HG03139 (cell line): ENCODE results near the gene EML6.

Experiments used
- ATAC-seq: cut with Tn5 transposase; IDR thresholded peaks from one replicate; pipeline ENCODE4 v1.9.1; 2021; ENCODE audit not compliant: unreplicated experiment

EML6 gene

DNA sequence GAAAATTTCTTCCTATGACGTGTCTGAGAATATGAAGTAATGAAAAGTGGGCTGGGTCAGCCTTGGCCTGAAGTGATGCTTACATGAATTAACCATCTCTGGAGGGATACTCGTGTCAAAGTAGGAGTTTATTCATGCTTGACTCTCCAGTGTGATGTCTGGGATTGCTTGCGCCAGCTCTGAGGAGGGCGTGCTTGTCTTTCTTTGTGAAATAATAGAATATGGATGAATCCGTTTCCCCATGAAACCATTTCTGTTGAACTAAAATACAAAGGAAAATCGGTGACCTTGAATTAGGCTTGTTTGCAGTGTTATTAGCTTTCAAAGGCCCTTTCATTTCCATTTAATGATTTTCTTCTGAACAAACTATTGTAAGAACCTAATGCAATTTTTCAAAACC is 77.9 kb downstream of the EML6 start:
- ATAC-seq = no peak

DNA sequence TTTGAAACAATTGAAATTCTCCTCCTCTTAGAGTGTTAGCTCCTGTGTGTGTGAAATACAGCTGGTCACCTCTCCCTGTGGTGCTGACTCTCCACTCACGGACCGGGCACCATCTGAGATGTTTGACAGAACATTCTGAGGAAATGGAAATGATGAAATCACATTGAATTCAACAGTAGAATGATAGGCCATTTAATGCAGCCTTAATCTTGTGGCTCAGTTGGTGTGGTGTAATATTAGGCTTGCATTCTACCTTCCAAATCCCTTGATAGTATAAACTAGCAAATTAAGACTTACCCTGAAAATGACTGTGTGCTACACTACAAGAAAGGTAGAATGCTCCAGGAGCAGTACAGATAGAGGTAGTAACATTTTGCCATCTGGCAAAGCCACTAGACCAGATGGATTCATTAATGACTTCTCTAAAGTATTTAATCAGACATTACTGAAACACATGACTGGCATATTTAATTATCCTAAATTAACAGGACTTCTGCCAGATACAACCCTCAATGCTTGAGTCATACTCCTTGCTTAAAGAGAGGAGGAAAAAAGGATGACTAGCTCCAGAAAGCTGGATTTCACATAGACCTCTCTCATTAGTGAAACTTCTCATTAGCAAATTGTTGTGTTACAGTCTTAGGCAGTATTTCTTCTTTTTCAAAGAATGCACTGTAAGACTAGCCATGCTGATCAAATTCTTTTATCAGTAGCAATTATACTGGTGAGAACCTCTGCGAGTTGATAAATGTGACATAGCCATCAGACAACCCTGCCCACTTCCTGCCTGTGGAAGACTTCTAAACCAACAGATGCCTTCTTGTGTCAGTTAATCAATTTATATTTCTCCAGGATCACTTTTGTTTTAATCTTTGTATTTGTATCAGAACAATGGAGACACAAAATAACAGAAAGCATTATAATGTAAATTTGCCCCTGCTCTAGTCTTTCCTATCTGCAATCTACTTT is 80.6 kb downstream of the EML6 start:
- no peak for ATAC-seq

DNA sequence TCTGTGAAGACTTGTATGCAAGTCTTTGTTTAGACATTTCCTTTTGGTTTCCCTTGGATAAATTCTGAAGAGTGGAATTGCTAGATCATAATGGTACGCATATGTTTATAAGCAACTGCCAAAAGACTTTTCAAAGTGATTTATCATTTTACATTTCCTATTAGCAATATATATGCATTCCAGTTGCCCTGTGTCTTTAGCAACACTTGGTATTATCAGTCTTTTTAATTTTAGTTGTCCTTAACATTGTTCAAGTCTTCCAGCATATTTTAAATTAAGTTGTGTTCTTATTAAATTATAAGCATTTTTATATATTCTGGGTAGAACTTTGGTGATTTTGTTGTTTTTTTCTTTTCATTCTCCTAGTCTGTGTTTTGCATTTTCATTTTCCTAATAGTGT is 81.8 kb downstream of the EML6 start:
- no peak for ATAC-seq

DNA sequence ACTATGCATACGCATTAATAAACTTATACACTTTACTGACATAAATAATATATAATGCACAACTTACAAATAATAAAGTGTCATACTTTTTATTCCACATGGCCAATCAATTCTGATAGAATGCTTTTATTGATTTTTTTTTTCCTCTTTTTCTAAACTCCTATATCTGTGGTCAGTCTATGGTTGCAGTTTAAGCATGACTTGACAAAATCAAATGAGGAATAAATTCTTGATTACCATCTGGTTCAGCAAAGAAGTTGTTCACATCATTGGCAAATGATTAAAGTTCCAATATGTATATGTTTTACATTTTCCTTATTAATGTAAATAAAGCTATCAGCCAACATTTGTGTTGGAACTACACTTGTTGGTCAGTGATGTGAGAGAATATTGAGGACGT is 83.5 kb downstream of the EML6 start:
- no peak for ATAC-seq

DNA sequence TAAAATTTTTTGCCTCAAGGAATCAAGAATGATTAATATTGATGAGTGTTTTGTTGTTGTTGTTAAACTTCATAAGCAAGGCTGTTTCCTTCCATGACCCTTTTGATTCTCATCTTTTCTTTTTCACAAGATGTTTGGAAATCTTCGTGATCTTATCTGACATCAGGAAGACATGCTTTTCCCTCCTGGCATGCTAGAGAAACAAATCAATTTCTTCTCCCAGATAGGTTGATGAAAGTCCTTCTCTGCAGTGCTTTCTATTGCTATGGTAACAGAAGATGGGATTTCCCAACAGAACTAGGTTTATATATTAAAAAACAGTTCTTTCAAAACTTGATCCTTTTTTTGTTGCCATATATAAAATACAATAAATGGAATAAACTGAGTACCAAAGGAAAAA is 85.2 kb downstream of the EML6 start:
- ATAC-seq = no peak

- no peak for ATAC-seq
These were observed 86.4 kb downstream of the EML6 start for GRCh38 chr2:54809819-54810218.

DNA sequence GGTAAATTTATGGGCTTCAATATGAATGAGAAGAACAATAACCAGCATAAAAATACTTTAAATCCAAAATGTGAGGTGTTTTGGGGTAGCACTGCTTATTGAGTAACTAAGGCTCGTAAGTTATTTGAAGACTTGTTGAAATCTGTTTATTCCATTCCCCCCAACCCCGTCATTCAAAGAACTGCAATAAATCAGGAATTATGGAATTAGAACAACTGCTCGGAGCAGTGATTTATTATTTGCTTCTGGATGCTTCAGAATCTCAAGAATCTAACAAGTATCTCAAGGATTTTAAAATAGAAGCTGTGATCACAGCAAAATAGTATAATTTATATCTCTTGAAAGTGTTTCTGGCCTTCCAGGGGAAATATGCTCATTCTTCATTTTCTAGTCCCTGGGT is 86.8 kb downstream of the EML6 start:
- no peak for ATAC-seq

DNA sequence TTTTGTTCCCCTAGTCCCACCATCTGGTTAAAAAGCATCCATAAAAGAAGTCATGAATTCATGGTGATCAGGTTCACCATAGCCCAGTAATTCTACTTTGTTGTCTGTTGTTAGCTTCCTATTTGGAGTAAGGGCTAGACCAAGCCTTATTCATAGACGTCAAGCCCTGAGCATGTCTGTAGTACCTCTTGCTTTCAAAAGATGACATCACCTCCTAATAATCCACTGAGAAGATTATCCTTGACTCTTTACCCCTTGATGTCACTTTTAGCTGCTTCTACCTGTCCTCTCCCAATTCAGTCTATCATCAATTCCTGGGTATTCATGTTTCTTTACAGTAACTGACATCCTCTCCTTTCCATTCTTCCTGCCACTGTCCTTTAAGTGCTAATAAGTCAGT is 90.1 kb downstream of the EML6 start:
- no peak for ATAC-seq

DNA sequence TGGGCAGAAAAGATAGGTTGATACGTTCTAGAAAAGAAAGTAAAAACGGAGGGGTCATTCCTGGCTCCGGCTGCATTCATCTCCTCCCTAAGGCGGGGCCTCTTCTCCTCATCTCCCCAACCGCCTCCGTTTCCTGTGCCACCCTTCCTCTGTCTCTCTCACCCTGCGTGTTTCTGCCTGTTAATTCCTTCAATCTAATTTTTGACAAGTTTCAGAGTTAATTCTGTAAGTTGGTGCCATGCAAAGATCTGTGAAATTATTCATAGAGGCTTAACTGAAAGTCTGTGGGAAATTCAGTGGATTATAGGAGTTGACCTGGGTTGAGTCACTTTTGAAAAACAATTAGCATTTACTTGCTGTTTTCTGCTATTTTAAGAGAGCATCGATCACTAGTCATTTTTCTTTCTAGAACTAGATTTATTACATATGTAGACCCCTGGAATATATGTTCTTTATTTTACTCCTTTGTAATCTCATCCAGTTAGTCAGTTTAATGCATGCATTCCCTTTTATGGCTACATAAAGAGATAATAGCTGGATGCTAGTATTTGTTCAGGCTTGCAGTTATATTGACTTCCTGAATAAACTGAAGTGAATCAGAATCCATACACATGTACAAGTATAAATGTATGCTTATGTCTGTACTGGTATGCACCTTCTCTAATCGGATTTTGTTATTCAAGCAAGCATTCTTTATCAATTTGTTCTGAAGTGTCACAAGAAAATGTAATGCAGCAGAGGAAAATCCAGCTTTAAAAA is 91.1 kb downstream of the EML6 start:
- no peak for ATAC-seq

- no peak for ATAC-seq
These were observed 91.7 kb downstream of the EML6 start for GRCh38 chr2:54815148-54815539.

GRCh38 chr2:54818226-54818625 is 94.8 kb downstream of the EML6 start:
- no peak for ATAC-seq

GRCh38 chr2:54820558-54820957 is 97.1 kb downstream of the EML6 start:
- no peak for ATAC-seq

GRCh38 chr2:54824567-54824966 is 101.1 kb downstream of the EML6 start:
- no peak for ATAC-seq

- no peak for ATAC-seq
These were observed 107.1 kb downstream of the EML6 start for GRCh38 chr2:54830546-54830945.

- no peak for ATAC-seq
These were observed 108.0 kb downstream of the EML6 start for GRCh38 chr2:54831480-54831879.

DNA sequence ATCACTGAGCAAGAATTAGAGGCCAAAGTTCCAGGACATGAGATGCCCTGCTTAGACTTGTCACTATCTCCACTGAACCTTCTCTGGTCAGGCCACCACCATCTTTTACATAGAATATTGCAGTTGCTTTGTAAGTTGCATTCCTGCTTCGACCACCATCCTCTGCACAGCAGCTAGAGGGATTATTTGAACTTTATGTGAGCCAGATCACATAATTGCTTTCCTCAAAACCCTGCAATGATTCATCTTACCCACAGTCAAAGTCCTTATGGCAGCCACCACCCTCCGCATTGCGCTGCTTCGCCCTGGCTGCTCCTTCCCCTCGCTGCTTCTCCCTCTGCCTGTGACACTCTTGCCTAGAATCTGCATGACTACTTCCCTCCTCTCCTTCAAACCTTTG is 111.3 kb downstream of the EML6 start:
- ATAC-seq = no peak

- ATAC-seq = no peak
These were observed 113.0 kb downstream of the EML6 start for GRCh38 chr2:54836477-54836876.

GRCh38 chr2:54838585-54839035 is 115.1 kb downstream of the EML6 start:
- peak; percentile 69 for ATAC-seq

GRCh38 chr2:54839461-54840255 is 116.2 kb downstream of the EML6 start:
- ATAC-seq = no peak

- ATAC-seq = no peak
These were observed 117.4 kb downstream of the EML6 start for GRCh38 chr2:54840559-54841468.
